ENCODE measurements around the gene TCAP.

GRCh38 chr17:39666601-39667261 lies 1.6 kb downstream of the TCAP start:
- TF ChIP-seq CTCF (IDR thresholded peaks at IDR 0.05) (no peak), POLR2A (IDR thresholded peaks at IDR 0.05) (no peak)
